ENCODE data around the gene C19orf38.

Gene C19orf38

GRCh38 chr19:10846500-10847202, 1.6 kb upstream of the C19orf38 start:
- Histone ChIP-seq H3K9ac (ENCODE audit: low read length) (no peak overlapping the region), H3F3A (ENCODE audit: insufficient read depth, low read length) (no peaks in the 10 kb centered on the region), H3K27me3 (ENCODE audit: insufficient read depth, low read length) (peaks cover 10% of the 10 kb centered on the region), H3K4me3 (ENCODE audit: low read depth, low read length, poor library complexity, severe bottlenecking) (no peak overlapping the region), H3K4me1 (ENCODE audit: insufficient read depth, low read length, severe bottlenecking) (no peaks in the 10 kb centered on the region), H3K36me3 (ENCODE audit: insufficient read depth, low read length) (peaks cover 6% of the 10 kb centered on the region; the same call in 1 of the 2 replicates), H2AFZ (ENCODE audit: low read length) (no peak overlapping the region), H3K9me3 (ENCODE audit: low read length) (peaks cover 11% of the 10 kb centered on the region), H4K20me1 (ENCODE audit: insufficient read depth, low read length) (no peaks in the 10 kb centered on the region), H3K27ac (ENCODE audit: low read depth, low read length, poor library complexity, severe bottlenecking) (no peak overlapping the region), H3K9me2 (ENCODE audit: low read depth, low read length) (no peaks in the 10 kb centered on the region), H3K79me2 (ENCODE audit: insufficient read depth, low read length) (no peaks in the 10 kb centered on the region), H3K4me2 (ENCODE audit: low read length) (no peak overlapping the region)
- TF ChIP-seq CTCF (IDR thresholded peaks at IDR 0.05; ENCODE audit: low read length), result no peak
- TF ChIP-seq EZH2 (IDR thresholded peaks at IDR 0.05; ENCODE audit: borderline replicate concordance, low read length), result no peak

GRCh38 chr19:10850631-10851030, 2.4 kb downstream of the C19orf38 start:
- H3K4me3 ChIP-seq (ENCODE audit: low read depth, low read length, poor library complexity, severe bottlenecking), result no peak overlapping the region
- H2AFZ ChIP-seq (ENCODE audit: low read length), result no peak overlapping the region
- peaks cover 6% of the 10 kb centered on the region; the same call in 1 of the 2 replicates for H3K36me3 ChIP-seq (ENCODE audit: insufficient read depth, low read length)
- TF ChIP-seq EZH2 (IDR thresholded peaks at IDR 0.05; ENCODE audit: borderline replicate concordance, low read length), result no peak
- TF ChIP-seq CTCF (IDR thresholded peaks at IDR 0.05; ENCODE audit: low read length), result no peak
- no peaks in the 10 kb centered on the region for H4K20me1 ChIP-seq (ENCODE audit: insufficient read depth, low read length)
- peaks cover 10% of the 10 kb centered on the region for H3K27me3 ChIP-seq (ENCODE audit: insufficient read depth, low read length)
- H3K9me3 ChIP-seq (ENCODE audit: low read length), result peaks cover 8% of the 10 kb centered on the region
- H3K27ac ChIP-seq (ENCODE audit: low read depth, low read length, poor library complexity, severe bottlenecking), result no peak overlapping the region
- no peaks in the 10 kb centered on the region for H3K4me1 ChIP-seq (ENCODE audit: insufficient read depth, low read length, severe bottlenecking)
- no peak overlapping the region for H3K9ac ChIP-seq (ENCODE audit: low read length)
- no peaks in the 10 kb centered on the region for H3F3A ChIP-seq (ENCODE audit: insufficient read depth, low read length)
- H3K79me2 ChIP-seq (ENCODE audit: insufficient read depth, low read length), result no peaks in the 10 kb centered on the region
- H3K4me2 ChIP-seq (ENCODE audit: low read length), result no peak overlapping the region
- no peaks in the 10 kb centered on the region for H3K9me2 ChIP-seq (ENCODE audit: low read depth, low read length)

DNA sequence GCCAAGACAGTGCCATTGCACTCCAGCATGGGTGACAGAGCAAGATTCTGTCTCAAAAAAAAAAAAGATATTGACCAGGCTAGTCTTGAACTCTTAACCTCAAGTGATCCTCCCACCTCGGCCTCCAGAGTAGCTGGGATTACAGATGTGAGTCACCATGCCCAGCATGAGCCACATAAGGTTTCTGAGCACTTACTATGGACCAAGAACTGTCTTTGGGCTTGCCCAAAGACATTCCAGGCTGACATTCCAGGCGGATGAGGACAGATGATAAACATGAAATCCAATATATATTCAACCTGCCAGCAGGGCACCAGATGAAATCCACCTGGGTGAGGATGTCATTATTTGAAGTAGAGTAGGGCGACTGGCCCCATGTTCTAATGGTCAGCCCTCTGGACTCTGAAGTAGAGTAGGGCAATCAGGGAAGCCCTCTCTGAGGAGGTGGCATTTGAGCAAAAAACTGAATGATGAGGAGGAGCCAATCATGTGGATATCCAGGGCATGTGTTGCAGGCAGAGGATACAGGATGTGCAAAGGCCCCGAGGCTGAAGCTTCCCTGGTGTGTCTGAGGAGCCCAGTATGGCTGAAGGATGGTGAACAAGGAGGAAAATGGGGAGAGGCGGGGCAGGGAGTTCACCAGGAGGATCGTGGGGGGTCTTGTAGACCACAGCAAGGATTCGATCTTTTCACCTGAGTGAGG, 4.0 kb downstream of the C19orf38 start:
- Histone ChIP-seq H3K27me3 (ENCODE audit: insufficient read depth, low read length) (peaks cover 4% of the 10 kb centered on the region; the same call in 1 of the 2 replicates), H2AFZ (ENCODE audit: low read length) (no peak overlapping the region), H3K4me1 (ENCODE audit: insufficient read depth, low read length, severe bottlenecking) (no peaks in the 10 kb centered on the region), H3K4me2 (ENCODE audit: low read length) (no peak overlapping the region), H3K79me2 (ENCODE audit: insufficient read depth, low read length) (no peaks in the 10 kb centered on the region), H3K9me3 (ENCODE audit: low read length) (no peaks in the 10 kb centered on the region), H3K27ac (ENCODE audit: low read depth, low read length, poor library complexity, severe bottlenecking) (no peak overlapping the region), H3K9me2 (ENCODE audit: low read depth, low read length) (no peaks in the 10 kb centered on the region), H4K20me1 (ENCODE audit: insufficient read depth, low read length) (no peaks in the 10 kb centered on the region), H3K4me3 (ENCODE audit: low read depth, low read length, poor library complexity, severe bottlenecking) (no peak overlapping the region), H3K9ac (ENCODE audit: low read length) (no peak overlapping the region), H3F3A (ENCODE audit: insufficient read depth, low read length) (no peaks in the 10 kb centered on the region), H3K36me3 (ENCODE audit: insufficient read depth, low read length) (no peaks in the 10 kb centered on the region; the same call in 1 of the 2 replicates)
- TF ChIP-seq EZH2 (IDR thresholded peaks at IDR 0.05; ENCODE audit: borderline replicate concordance, low read length) (no peak), CTCF (IDR thresholded peaks at IDR 0.05; ENCODE audit: low read length) (no peak)

Measured in OCI-LY1 (cell line).